ENCODE measurements around the gene PNPLA7.
"Not testable (repeated sequence)": the region's sequence is repeated elsewhere in the genome, so short reads cannot be mapped to it uniquely, and the experiment has no call there.

DNA sequence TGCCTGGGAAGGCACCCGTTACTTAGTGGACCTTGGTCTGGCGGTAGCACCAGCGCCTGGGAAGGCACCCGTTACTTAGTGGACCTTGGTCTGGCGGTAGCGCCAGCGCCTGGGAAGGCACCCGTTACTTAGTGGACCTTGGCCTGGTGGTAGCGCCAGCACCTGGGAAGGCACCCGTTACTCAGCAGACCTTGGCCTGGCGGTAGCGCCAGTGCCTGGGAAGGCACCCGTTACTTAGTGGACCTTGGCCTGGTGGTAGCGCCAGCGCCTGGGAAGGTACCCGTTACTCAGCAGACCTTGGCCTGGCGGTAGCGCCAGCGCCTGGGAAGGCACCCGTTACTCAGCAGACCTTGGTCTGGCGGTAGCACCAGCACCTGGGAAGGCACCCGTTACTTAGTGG lies 39.1 kb downstream of the PNPLA7 start:
- not testable (repeated sequence) for TF ChIP-seq POLR2A (IDR thresholded peaks at IDR 0.05)
- TF ChIP-seq, protein P1, sequence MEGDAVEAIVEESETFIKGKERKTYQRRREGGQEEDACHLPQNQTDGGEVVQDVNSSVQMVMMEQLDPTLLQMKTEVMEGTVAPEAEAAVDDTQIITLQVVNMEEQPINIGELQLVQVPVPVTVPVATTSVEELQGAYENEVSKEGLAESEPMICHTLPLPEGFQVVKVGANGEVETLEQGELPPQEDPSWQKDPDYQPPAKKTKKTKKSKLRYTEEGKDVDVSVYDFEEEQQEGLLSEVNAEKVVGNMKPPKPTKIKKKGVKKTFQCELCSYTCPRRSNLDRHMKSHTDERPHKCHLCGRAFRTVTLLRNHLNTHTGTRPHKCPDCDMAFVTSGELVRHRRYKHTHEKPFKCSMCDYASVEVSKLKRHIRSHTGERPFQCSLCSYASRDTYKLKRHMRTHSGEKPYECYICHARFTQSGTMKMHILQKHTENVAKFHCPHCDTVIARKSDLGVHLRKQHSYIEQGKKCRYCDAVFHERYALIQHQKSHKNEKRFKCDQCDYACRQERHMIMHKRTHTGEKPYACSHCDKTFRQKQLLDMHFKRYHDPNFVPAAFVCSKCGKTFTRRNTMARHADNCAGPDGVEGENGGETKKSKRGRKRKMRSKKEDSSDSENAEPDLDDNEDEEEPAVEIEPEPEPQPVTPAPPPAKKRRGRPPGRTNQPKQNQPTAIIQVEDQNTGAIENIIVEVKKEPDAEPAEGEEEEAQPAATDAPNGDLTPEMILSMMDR (IDR thresholded peaks at IDR 0.05): not testable (repeated sequence)
